Mucosa of rectum (tissue), 2 donors: ENCODE results near the gene NFATC1.
A peak's percentile ranks its signal among the peaks of the same experiment; 100 is the strongest.

Source experiments
- H3K27ac ChIP-seq, 2 donors: one replicate each; pipeline ENCODE4 v1.7.0; 2013; ENCODE audit warnings: inconsistent platforms in 2 of 2, low read depth in 2 of 2, low read length in 2 of 2
- H3K27me3 ChIP-seq, 2 donors: one replicate each; pipeline ENCODE4 v1.7.0; 2013; ENCODE audit warnings: low read length in 2 of 2; ENCODE audit not compliant: control insufficient read depth in 2 of 2, insufficient read depth in 2 of 2
- H3K36me3 ChIP-seq, 2 donors: one replicate each; pipeline ENCODE4 v1.7.0; 2013; ENCODE audit warnings: low read length in 2 of 2; ENCODE audit not compliant: control insufficient read depth in 2 of 2, insufficient read depth in 2 of 2
- H3K4me1 ChIP-seq, 2 donors: one replicate each; pipeline ENCODE4 v1.7.0; 2013; ENCODE audit warnings: low read length in 2 of 2, mild to moderate bottlenecking in 1 of 2; ENCODE audit not compliant: control insufficient read depth in 2 of 2, insufficient read depth in 2 of 2
- H3K4me3 ChIP-seq, 2 donors: one replicate each; pipeline ENCODE4 v1.7.0; 2013; ENCODE audit warnings: low read length in 2 of 2
- H3K9ac ChIP-seq, 2 donors: one replicate each; pipeline ENCODE4 v1.7.0; 2013; ENCODE audit warnings: low read length in 2 of 2, low read depth in 1 of 2, mild to moderate bottlenecking in 1 of 2
- H3K9me3 ChIP-seq, 2 donors: one replicate each; pipeline ENCODE4 v1.7.0; 2013; ENCODE audit warnings: low read length in 2 of 2; ENCODE audit not compliant: control insufficient read depth in 2 of 2
- donor health status: healthy.
- donor health status: Normal muscosa, but diverticular disease.

NFATC1 gene

DNA sequence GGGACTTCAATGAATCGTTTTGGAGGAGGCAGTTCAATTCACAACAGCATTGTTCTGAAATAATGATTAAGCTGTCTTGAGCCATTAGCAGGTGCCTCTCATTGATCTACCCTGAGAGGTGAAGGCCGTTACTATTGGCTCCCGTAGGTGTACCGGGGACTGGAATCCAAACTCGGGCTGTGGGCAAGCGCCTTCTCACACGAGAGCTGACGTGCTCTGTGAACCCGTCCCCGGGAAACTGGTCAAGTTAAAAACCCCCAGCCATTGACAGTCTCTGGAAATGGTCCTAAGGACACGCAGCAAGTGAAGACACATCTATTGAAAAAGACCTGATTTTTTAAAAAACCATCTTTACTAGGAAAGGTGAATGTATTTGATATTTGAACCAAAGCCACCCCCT, 8.1 kb upstream of the NFATC1 start:
- Histone ChIP-seq H3K9ac (no peak overlapping the region), H3K27ac (no peak overlapping the region), H3K36me3 (no peaks in the 10 kb centered on the region), H3K27me3 (peaks cover 12 to 20% of the 10 kb centered on the region in 2 donors), H3K4me1 (no peaks in the 10 kb centered on the region), H3K9me3 (no peaks in the 10 kb centered on the region), H3K4me3 (no peak overlapping the region)

DNA sequence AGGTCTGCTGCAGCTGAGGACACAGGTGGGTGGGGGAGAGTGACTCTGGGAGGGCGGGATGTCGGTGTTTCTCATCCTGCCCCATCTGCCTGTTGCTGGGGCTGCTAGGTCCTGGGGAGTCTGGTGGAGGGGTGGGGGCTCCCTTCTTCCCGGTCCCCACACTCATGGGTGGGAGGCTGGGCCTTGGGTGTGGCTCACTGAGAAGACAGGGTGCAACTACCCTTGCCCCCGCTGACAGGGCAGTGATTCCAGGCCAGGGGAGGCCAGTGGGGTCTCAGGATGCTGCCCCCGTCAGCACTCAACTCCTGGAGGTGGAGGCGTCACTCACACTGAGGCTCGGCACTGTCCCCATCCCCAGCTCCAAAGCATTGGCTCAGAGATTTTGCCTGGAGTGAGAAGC, 7.7 kb upstream of the NFATC1 start:
- H3K4me3 ChIP-seq = no peak overlapping the region
- no peaks in the 10 kb centered on the region for H3K9me3 ChIP-seq
- H3K27ac ChIP-seq = no peak overlapping the region
- peaks cover 2% of the 10 kb centered on the region in 2 donors for H3K4me1 ChIP-seq
- no peaks in the 10 kb centered on the region for H3K36me3 ChIP-seq
- H3K27me3 ChIP-seq = peaks cover 14 to 23% of the 10 kb centered on the region in 2 donors
- H3K9ac ChIP-seq = no peak overlapping the region

DNA sequence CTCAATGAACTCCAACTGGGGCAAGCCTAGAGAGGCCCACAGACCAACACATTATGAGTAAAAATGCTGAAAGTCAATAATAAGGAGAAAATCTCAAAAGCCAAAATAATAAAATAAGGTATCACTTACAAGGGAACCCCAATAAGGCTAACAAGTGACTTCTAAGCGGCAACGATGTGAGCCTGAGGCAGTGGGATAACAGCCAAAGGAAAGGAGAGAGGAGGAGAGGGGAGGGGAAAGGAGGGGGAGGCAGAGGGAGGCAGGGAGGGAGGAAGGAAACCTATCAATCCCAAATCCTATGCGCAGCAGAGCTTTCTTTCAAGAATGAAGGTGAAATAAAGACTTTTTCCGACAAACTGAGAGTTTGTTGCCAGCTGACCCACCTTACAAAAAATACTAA, 6.0 kb upstream of the NFATC1 start:
- Histone ChIP-seq H3K36me3 (no peaks in the 10 kb centered on the region), H3K9ac (no peak overlapping the region), H3K4me1 (peaks cover 3 to 8% of the 10 kb centered on the region in 2 donors), H3K9me3 (no peaks in the 10 kb centered on the region), H3K27ac (no peak overlapping the region), H3K27me3 (peaks cover 14 to 25% of the 10 kb centered on the region in 2 donors), H3K4me3 (no peak overlapping the region)

DNA sequence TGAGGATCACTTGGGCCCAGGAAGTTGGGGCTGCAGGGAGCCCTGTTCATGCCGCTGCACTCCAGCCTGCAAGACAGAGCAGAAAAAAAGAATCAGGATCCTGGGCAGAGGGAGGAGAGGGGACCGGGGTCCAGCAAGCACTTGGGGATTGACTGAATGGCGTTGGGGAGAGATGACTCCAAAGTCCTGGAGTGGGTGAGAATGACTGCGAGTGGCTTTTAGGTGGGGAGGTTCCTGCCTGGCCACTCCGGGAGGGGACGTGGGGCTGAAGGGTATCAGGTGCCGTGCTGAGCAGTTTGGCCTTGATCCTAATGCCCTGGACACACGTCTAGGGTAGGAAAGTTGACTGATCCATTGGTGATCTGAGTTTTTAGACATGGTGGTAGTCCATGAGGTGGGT, 3.5 kb upstream of the NFATC1 start:
- Histone ChIP-seq H3K9me3 (no peaks in the 10 kb centered on the region), H3K4me1 (peaks cover 3 to 10% of the 10 kb centered on the region in 2 donors), H3K9ac (no peak overlapping the region), H3K27ac (no peak overlapping the region), H3K4me3 (no peak overlapping the region), H3K36me3 (no peaks in the 10 kb centered on the region), H3K27me3 (peaks cover 14 to 20% of the 10 kb centered on the region in 2 donors)

DNA sequence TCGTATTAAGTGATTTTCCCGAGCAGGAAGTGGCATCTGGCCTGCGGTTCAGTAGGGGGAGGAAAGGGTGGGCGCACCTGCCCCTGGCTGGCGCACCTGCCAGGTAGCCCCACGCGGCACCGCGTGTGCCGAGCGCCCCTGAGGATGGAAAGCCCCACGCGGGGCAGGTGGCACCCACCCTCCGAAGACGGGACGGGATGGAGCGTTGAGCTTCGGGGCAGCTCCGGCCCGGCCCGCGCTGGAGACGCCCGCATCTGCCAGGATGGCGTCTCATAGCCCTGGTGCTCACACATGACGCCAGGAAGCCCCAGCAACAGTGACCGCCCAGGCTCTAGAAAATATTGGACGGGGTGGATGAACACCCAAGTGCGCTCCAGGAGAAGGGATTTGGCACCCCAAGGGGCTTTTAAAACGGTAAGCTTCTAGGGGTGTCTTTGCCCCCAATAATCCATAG, 2.5 kb upstream of the NFATC1 start:
- peak overlapping the region; percentile 51 to 52 for H3K4me3 ChIP-seq
- H3K27ac ChIP-seq = peak overlapping the region; percentile 65 to 70
- no peaks in the 10 kb centered on the region for H3K9me3 ChIP-seq
- H3K27me3 ChIP-seq = peaks cover 16 to 19% of the 10 kb centered on the region in 2 donors
- H3K36me3 ChIP-seq = no peaks in the 10 kb centered on the region
- peak overlapping the region in 1 of 2 donors; percentile 48 for H3K9ac ChIP-seq
- H3K4me1 ChIP-seq = peaks cover 3 to 12% of the 10 kb centered on the region in 2 donors

DNA sequence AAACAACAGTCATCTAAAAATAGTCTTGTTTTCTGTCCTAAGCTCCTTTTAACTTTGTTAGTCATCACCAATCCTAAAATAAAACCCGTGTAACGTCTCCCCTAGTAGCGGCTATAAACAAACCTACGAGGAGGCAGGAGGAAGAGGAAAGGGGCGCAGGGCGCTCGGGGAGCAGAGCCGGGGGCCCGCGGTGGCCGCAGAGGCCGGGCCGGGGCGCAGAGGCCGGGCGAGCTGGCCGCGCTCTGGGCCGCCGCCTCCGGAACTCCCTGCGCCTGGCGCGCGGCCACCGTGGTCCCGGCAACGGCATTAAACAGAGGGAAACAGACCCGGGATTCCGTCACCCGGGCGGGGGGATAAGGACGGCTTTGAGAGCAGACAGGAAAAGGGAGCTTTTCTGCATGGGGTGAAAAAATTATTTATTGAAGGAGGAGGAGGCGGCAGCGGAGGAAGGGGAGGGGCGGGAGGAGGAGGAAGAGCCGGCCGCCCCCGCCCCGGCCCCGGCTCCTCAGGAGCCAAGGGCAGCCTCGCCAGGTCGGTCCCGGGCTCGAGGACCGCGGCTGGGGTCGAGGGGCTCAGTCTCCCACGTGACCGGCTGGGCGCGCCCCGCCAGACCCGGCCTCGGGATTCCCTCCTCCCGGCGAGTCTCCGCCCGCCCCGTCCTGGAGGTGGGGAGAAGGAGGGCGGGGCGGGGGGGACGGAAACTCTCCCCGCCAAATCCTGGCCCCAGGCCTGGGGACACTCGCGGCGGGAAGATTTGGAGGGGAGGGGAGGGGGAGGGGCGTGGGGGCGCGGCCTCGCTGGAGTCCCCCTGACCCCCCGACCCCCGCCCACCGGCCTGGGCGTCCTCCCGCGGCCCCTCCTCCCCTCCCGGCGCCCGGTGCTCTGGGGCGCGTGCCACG, 1.8 kb upstream of the NFATC1 start:
- peaks cover 15 to 17% of the 10 kb centered on the region in 2 donors for H3K27me3 ChIP-seq

DNA sequence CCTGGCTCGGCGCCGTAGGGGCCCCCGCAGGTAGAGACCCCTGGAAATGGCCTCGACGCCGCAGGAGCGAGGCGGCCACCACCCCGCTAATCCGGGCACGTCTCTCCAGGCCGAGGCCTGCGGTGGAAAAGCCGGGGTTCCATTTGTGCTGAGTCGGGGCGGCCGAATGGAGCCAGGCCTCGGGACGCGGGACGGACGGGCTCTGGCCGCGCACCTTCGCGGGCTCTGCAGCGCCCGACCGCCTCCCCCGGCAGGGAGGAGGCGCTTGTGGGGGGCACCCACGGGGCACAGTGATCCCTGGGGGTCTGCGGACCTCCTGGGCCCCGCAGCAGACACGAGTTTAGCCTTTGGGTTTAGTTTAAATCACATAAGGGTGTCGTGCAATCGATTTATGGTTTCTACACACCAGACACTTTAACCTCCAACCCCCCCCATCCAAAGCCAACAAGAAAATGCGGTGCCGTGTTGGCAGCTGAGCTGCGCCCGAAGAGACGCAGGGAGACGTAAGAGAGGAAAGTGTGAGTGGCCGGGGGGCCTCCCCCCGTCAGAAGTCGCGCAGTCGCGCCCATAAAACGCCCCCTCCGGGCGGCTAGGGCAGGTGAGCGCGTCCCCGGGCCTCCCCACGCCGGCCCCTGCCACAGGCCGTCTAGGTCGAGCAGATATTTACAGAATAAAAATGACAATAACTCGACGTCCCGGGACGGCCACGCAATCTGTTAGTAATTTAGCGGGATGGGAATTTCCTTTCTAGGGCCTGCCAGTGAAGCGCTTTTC, 1.0 kb upstream of the NFATC1 start:
- Histone ChIP-seq H3K4me3 (peak overlapping the region; percentile 22 to 37), H3K27me3 (peaks cover 15 to 23% of the 10 kb centered on the region in 2 donors), H3K4me1 (peaks cover 3 to 12% of the 10 kb centered on the region in 2 donors), H3K9me3 (no peaks in the 10 kb centered on the region), H3K27ac (peak overlapping the region; percentile 65 to 70), H3K9ac (no peak overlapping the region), H3K36me3 (no peaks in the 10 kb centered on the region)

More for the DNA sequence above, 1.8 kb upstream of the NFATC1 start:
- H3K4me1 ChIP-seq = peaks cover 3 to 12% of the 10 kb centered on the region in 2 donors
- peak overlapping the region; percentile 65 to 70 for H3K27ac ChIP-seq
- peak overlapping the region in 1 of 2 donors; percentile 48 for H3K9ac ChIP-seq
- H3K36me3 ChIP-seq = no peaks in the 10 kb centered on the region
- H3K9me3 ChIP-seq = no peaks in the 10 kb centered on the region
- H3K4me3 ChIP-seq = peak overlapping the region; percentile 51 to 52

DNA sequence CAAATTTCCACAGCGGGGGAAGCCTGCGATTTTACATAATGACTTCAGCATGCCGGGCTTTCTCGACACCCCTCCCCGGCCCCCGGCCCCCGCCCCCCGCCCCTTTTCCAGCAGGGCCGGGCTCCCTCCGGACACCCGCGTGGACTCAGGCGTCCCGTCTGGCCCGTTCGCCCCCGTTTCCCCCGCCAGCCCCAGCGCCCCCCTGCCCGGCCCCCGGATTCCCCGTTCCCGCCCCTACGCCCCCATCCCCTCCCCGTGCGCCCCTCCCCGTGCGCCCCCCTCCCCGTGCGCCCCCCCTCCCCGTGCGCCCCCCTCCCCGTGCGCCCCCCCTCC, 456 bp upstream of the NFATC1 start:
- peaks cover 15 to 23% of the 10 kb centered on the region in 2 donors for H3K27me3 ChIP-seq
- H3K36me3 ChIP-seq = no peaks in the 10 kb centered on the region
- H3K4me3 ChIP-seq = peak overlapping the region in 1 of 2 donors; percentile 37
- peaks cover 3 to 12% of the 10 kb centered on the region in 2 donors for H3K4me1 ChIP-seq
- H3K9ac ChIP-seq = no peak overlapping the region
- no peaks in the 10 kb centered on the region for H3K9me3 ChIP-seq
- H3K27ac ChIP-seq = no peak overlapping the region

DNA sequence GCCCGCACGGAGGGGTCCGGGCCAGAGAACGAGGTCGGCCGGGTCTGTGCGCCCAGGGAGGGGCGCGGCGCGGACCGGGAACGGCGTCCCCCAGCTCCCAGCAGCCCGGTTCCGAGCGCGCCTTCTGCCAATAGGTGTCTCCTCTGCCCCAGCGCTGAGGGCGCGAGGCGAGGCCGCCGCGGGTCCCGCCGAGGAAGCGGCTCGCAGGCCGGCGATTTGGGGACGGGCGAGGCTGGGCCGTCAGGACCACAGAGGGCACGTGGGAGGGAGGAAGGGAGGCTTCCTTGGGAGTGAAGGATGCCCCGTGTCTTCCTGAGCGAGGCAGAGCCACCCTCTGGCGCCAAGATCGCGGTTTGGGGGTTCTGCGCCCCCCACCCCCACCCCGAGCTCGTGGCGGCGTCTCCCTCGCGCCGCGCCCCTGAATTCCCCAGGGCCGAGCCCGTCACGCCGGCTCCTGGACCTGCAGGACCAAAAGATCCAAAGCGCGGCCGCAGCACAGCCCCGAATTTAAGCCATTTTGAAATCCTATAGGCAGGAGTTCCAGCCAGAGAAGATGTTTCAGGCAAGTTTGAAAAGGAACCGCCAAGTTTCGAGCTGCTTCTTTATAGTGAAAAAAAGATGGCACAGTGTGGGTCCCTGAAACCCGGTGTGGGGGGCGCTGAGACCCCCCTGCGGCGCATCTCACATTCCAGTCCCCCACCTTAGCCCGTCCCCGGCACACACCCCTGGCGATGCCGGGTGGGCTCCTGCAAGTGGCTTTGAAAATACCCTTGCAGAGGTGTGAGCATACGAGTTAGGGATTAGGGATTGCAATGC, 909 bp downstream of the NFATC1 start:
- H3K9ac ChIP-seq = peak overlapping the region in 1 of 2 donors; percentile 24
- H3K9me3 ChIP-seq = no peaks in the 10 kb centered on the region
- H3K4me3 ChIP-seq = peak overlapping the region; percentile 3 to 54
- H3K4me1 ChIP-seq = peaks cover 3 to 12% of the 10 kb centered on the region in 2 donors
- H3K27me3 ChIP-seq = peaks cover 10 to 23% of the 10 kb centered on the region in 2 donors
- H3K27ac ChIP-seq = no peak overlapping the region
- no peaks in the 10 kb centered on the region for H3K36me3 ChIP-seq
